Subcutaneous adipose tissue (tissue), 4 donors: ENCODE measurements around the gene IHH. TPM values are rescaled to one million over a fixed set of nuclear protein-coding genes. Genes with fewer than 3 reads are reported as not detected.

ENCODE experiments used
- CTCF ChIP-seq: fragments of 450-650 bp; IDR thresholded peaks from one replicate; pipeline ENCODE4 v1.5.1; 2016; ENCODE audit warnings: low read depth, mild to moderate bottlenecking, control low read depth, antibody characterized with exemption, moderate library complexity
- total RNA-seq, 4 donors: library from RNA; depleted of rRNA; stranded (reverse); fragments of >200 nt; gene quantifications; one replicate each; pipeline ENCODE4 v1.1.0, GENCODE V29; 2016

IHH gene
- total RNA-seq, 4 donors from 2014 or later = 0.33 TPM; not detected in 3

GRCh38 chr2:219023045-219023605, 37.6 kb downstream of the IHH start:
- TF ChIP-seq CTCF = no peak

- no peak for TF ChIP-seq CTCF
Measured at GRCh38 chr2:219022616-219023015, 38.1 kb downstream of the IHH start.

- no peak for TF ChIP-seq CTCF
Measured at GRCh38 chr2:219022041-219022440, 38.7 kb downstream of the IHH start.

- TF ChIP-seq CTCF = no peak
Measured at GRCh38 chr2:219021591-219021990, 39.1 kb downstream of the IHH start.

GRCh38 chr2:219020604-219021365, 39.9 kb downstream of the IHH start:
- no peak for TF ChIP-seq CTCF

- no peak for TF ChIP-seq CTCF
Measured at GRCh38 chr2:219019436-219019835, 41.3 kb downstream of the IHH start.

- no peak for TF ChIP-seq CTCF
Measured at GRCh38 chr2:219018726-219019125, 42.0 kb downstream of the IHH start.
